HepG2 (cell line): ENCODE results near the gene SECISBP2L. TPM values are rescaled to one million over a fixed set of nuclear protein-coding genes. Genes with fewer than 3 reads are reported as not detected.

ENCODE experiments used
- CHD2 ChIP-seq: IDR thresholded peaks from 2 replicates; pipeline ENCODE4 v1.6.1; 2011; ENCODE audit warnings: low read depth, low read length, improper control_type of control experiment
- CSRNP1 ChIP-seq: sonication (generic); formaldehyde crosslinking; IDR thresholded peaks from 2 replicates; pipeline ENCODE4 v1.8.1; 2023; ENCODE audit warnings: mild to moderate bottlenecking, missing genetic modification reagents
- E2F1 ChIP-seq: sonication (generic); formaldehyde crosslinking; IDR thresholded peaks from 2 replicates; pipeline ENCODE4 v1.5.0; 2020; ENCODE audit warnings: missing genetic modification reagents
- ELF4 ChIP-seq: sonication (generic); formaldehyde crosslinking; IDR thresholded peaks from 2 replicates; pipeline ENCODE4 v1.5.0; 2020; ENCODE audit warnings: missing genetic modification reagents, mild to moderate bottlenecking, moderate library complexity, borderline replicate concordance
- FOSL2 ChIP-seq: sonication (generic); formaldehyde crosslinking; IDR thresholded peaks from 2 replicates; pipeline ENCODE4 v1.4.0; 2020; ENCODE audit warnings: missing genetic modification reagents
- FOXK2 ChIP-seq: fragments of 450-650 bp; IDR thresholded peaks from 2 replicates; pipeline ENCODE4 v1.6.1; 2016
- FOXP4 ChIP-seq: sonication (generic); formaldehyde crosslinking; IDR thresholded peaks from 2 replicates; pipeline ENCODE4 v1.4.0; 2020; ENCODE audit warnings: missing genetic modification reagents
- HNF4A ChIP-seq: sonication (generic); formaldehyde crosslinking; IDR thresholded peaks from 2 replicates; pipeline ENCODE4 v1.4.0; 2020; ENCODE audit warnings: missing genetic modification reagents
- KAT7 ChIP-seq: IDR thresholded peaks from 2 replicates; pipeline ENCODE4 v1.6.1; 2018; ENCODE audit warnings: borderline replicate concordance, missing compliant biosample characterization
- NR2F2 ChIP-seq: IDR thresholded peaks from 2 replicates; pipeline ENCODE4 v1.6.1; 2012; ENCODE audit warnings: low read depth, inconsistent platforms, borderline replicate concordance
- REXO4 ChIP-seq: sonication (generic); formaldehyde crosslinking; IDR thresholded peaks from 2 replicates; pipeline ENCODE4 v1.8.0; 2022; ENCODE audit warnings: missing genetic modification reagents, mild to moderate bottlenecking, borderline replicate concordance
- RXRA ChIP-seq: sonication (generic); formaldehyde crosslinking; IDR thresholded peaks from 2 replicates; pipeline ENCODE4 v1.5.1; 2020; ENCODE audit warnings: missing genetic modification reagents
- SRF ChIP-seq: IDR thresholded peaks from 2 replicates; pipeline ENCODE4 v1.6.1; 2011; ENCODE audit warnings: mild to moderate bottlenecking, low read depth, low read length, moderate library complexity
- ZBTB25 ChIP-seq: IDR thresholded peaks from 2 replicates; pipeline ENCODE4 v1.6.1; 2018; ENCODE audit warnings: missing genetic modification reagents
- ZBTB46 ChIP-seq: sonication (generic); formaldehyde crosslinking; IDR thresholded peaks from 2 replicates; pipeline ENCODE4 v1.4.0; 2020; ENCODE audit warnings: mild to moderate bottlenecking, missing genetic modification reagents, borderline replicate concordance
- ZFP90 ChIP-seq: sonication (generic); formaldehyde crosslinking; IDR thresholded peaks from 2 replicates; pipeline ENCODE4 v1.8.0; 2022; ENCODE audit warnings: missing genetic modification reagents, mild to moderate bottlenecking, inconsistent platforms, borderline replicate concordance
- ZMYM3 ChIP-seq: sonication (generic); formaldehyde crosslinking; IDR thresholded peaks from 2 replicates; pipeline ENCODE4 v1.5.1; 2020; ENCODE audit warnings: mild to moderate bottlenecking, missing genetic modification reagents
- ZNF207 ChIP-seq: fragments of 450-650 bp; IDR thresholded peaks from 2 replicates; pipeline ENCODE4 v1.6.1; 2016; ENCODE audit warnings: antibody characterized with exemption, borderline replicate concordance
- ZNF501 ChIP-seq: sonication (generic); formaldehyde crosslinking; IDR thresholded peaks from 2 replicates; pipeline ENCODE4 v1.5.1; 2020; ENCODE audit warnings: mild to moderate bottlenecking, moderate library complexity, missing genetic modification reagents
- polyA plus RNA-seq, 8 experiments: library from polyadenylated mRNA; depleted of rRNA in 3 of 8; stranded (reverse) in 7 of 8; unstranded in 1 of 8; fragments of >200 nt; fragmentation: Illumina TruSeq in 4 of 8; extraction: Trizol in 4 of 8; gene quantifications; 2 replicates each; pipeline versions ENCODE4 v1.2.1 to v1.2.3, GENCODE V29; 2011 to 2016; ENCODE audit warnings: low read depth in 4 of 8, missing spikeins in 1 of 8, mixed read lengths in 1 of 8; ENCODE audit not compliant: insufficient read depth in 1 of 8
- total RNA-seq, 5 experiments: library from RNA; depleted of rRNA; stranded (reverse); fragments of >200 nt; fragmentation: Illumina TruSeq; extraction: Trizol; gene quantifications; 2 replicates each; pipeline ENCODE4 v1.2.3, GENCODE V29; 2016; ENCODE audit warnings: low read depth in 1 of 5

SECISBP2L gene
- total and polyA plus RNA-seq, 2 of the 13 experiments (the other 11 are each of a cell fraction or from before 2014, with no cell fraction given): 13.9 to 15.6 TPM

GRCh38 chr15:49046220-49047102 lies at the start of gene SECISBP2L (continued):
- TF ChIP-seq E2F1 (CRISPR knock-in tag): no peak
- TF ChIP-seq ELF4 (CRISPR knock-in tag): peak; percentile 74; the same call in 1 of the 2 replicates
- peak; percentile 94 for TF ChIP-seq ZMYM3 (CRISPR knock-in tag)
- TF ChIP-seq ZNF501: peak; percentile 97
- peak; percentile 93 for TF ChIP-seq ZBTB25
- peak; percentile 85 for TF ChIP-seq CSRNP1 (CRISPR knock-in tag)
- TF ChIP-seq REXO4: no peak
- 0 out of 2 replicates have a peak, but pooled peaks have one; percentile 41 for TF ChIP-seq FOXK2
- TF ChIP-seq RXRA: peak; percentile 78
- no peak for TF ChIP-seq ZBTB46 (CRISPR knock-in tag)
- TF ChIP-seq NR2F2: 0 out of 2 replicates have a peak, but pooled peaks have one; percentile 58
- TF ChIP-seq CHD2: no peak
- no peak for TF ChIP-seq ZNF207
- peak; percentile 99 for TF ChIP-seq KAT7 (CRISPR knock-in tag)
- TF ChIP-seq SRF: no peak
- peak; percentile 79 for TF ChIP-seq FOXP4 (CRISPR knock-in tag)
- TF ChIP-seq FOSL2 (CRISPR knock-in tag): peak; percentile 71
- peak; percentile 41 for TF ChIP-seq HNF4A (CRISPR knock-in tag)
- TF ChIP-seq ZFP90 (CRISPR knock-in tag): peak; percentile 69
